Esophagus squamous epithelium (tissue), 5 donors: ENCODE data around the gene PLEKHN1. TPM values are rescaled to one million over a fixed set of nuclear protein-coding genes. Genes with fewer than 3 reads are reported as not detected.
A peak's percentile ranks its signal among the peaks of the same experiment; 100 is the strongest.

Experiments
- DNase-seq: peaks from one replicate; lab custom pipeline; 2025; lab: John Stamatoyannopoulos, UW
- H3K27ac ChIP-seq, 4 donors: fragments of 200-600 bp; sonication (generic); one replicate each; pipeline ENCODE4 v1.5.1; 2016 to 2019; ENCODE audit warnings: mild to moderate bottlenecking in 1 of 4
- H3K27me3 ChIP-seq, 4 donors: fragments of 200-600 bp; sonication (generic); 1 replicate in 3 of 4; 2 replicates in 1 of 4; pipeline versions ENCODE4 v1.5.1 to v1.6.0; 2017 to 2021; ENCODE audit warnings: antibody characterized with exemption in 1 of 4
- H3K36me3 ChIP-seq, 3 donors: fragments of 200-600 bp; sonication (generic); one replicate each; pipeline ENCODE4 v1.5.1; 2016 to 2019
- H3K4me1 ChIP-seq, 3 donors: fragments of 200-600 bp; sonication (generic); one replicate each; pipeline ENCODE4 v1.5.1; 2017 to 2019
- H3K4me3 ChIP-seq, 4 donors: fragments of 200-600 bp; sonication (generic); 1 replicate in 3 of 4; 2 replicates in 1 of 4; pipeline ENCODE4 v1.5.1; 2016 to 2019; ENCODE audit warnings: mild to moderate bottlenecking in 2 of 4, moderate library complexity in 1 of 4
- H3K9me3 ChIP-seq, 3 donors: fragments of 200-600 bp; sonication (generic); one replicate each; pipeline ENCODE4 v1.5.1; 2016 to 2019
- POLR2A ChIP-seq, 4 donors: fragments of 450-650 bp; IDR thresholded peaks; one replicate each; pipeline ENCODE4 v1.6.1; 2017; ENCODE audit warnings: antibody characterized with exemption in 4 of 4, mild to moderate bottlenecking in 4 of 4, moderate library complexity in 3 of 4
- WGBS, 2 donors: methylation state at CpG; one replicate each; pipeline ENCODE4 v1.1.5; 2018; 5-methylcytosine and 5-hydroxymethylcytosine counted together
- intact Hi-C: fragments of 100-400 bp; cut with DNase I; formaldehyde crosslinking; loops from one replicate; pipeline ENCODE4 v1.15.0; 2022
- total RNA-seq, 4 donors: library from RNA; depleted of rRNA; stranded (reverse); fragments of >200 nt; gene quantifications; one replicate each; pipeline ENCODE4 v1.1.0, GENCODE V29; 2016
- TF ChIP-seq, protein P1 (sequence below), 6 experiments: fragments of 450-650 bp in 4 of 6; fragments of 200-600 bp in 2 of 6; sonication (generic) in 2 of 6; IDR thresholded peaks; one replicate each; pipeline ENCODE4 v1.5.1; 2016 to 2019; ENCODE audit warnings: antibody characterized with exemption in 6 of 6, mild to moderate bottlenecking in 4 of 6, moderate library complexity in 4 of 6
- donor health status: DM: yes; HTN: yes; CAD: no.

PLEKHN1 gene
- total RNA-seq, 4 donors from 2014 or later = 16.8 to 39.6 (median 23.4) TPM

DNA sequence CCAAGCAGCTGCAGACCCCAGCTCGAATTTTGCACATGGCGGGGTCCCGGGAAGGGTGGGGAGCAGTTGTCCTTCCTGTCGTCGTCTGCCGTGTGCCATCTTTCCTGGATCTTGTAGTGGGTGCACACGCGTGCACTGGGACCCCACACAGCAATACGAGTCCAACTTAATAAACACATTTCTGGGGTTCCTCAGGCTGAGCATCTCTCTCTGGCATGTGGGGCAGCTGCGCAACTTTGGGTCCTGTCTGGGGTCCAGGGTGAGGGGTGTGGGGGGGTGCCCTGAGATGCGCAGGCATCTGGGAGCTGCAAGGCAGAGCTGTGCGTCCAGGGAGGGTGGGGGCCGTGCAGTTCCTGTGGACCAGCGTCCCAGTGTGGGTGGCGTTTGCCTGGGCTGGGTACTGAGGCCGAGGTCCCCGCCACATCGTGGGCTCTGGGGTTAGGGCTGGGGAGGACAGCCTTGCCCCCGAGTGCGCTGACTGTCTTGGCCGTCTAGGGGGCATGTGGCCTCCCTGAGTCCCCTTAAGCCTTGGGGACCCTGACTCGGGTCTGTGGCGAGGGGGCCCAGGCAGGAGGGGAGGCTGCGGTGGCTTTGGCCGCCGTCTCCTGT, 652 bp upstream of the PLEKHN1 start:
- TF ChIP-seq, protein P1, sequence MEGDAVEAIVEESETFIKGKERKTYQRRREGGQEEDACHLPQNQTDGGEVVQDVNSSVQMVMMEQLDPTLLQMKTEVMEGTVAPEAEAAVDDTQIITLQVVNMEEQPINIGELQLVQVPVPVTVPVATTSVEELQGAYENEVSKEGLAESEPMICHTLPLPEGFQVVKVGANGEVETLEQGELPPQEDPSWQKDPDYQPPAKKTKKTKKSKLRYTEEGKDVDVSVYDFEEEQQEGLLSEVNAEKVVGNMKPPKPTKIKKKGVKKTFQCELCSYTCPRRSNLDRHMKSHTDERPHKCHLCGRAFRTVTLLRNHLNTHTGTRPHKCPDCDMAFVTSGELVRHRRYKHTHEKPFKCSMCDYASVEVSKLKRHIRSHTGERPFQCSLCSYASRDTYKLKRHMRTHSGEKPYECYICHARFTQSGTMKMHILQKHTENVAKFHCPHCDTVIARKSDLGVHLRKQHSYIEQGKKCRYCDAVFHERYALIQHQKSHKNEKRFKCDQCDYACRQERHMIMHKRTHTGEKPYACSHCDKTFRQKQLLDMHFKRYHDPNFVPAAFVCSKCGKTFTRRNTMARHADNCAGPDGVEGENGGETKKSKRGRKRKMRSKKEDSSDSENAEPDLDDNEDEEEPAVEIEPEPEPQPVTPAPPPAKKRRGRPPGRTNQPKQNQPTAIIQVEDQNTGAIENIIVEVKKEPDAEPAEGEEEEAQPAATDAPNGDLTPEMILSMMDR (IDR thresholded peaks at IDR 0.05) = no peak
- TF ChIP-seq POLR2A (IDR thresholded peaks at IDR 0.05) = no peak
- Histone ChIP-seq H3K36me3 (peaks cover 0 to 34% (median 10%) of the 10 kb centered on the region in 3 donors), H3K4me3 (peak overlapping the region; percentile 72 to 83 (median 74)), H3K9me3 (no peaks in the 10 kb centered on the region), H3K27ac (peak overlapping the region; percentile 91 to 99 (median 98)), H3K27me3 (peaks cover 0 to 26% (median under 1%) of the 10 kb centered on the region in 4 donors), H3K4me1 (peaks cover 23 to 80% (median 34%) of the 10 kb centered on the region in 3 donors)
- intact Hi-C loops = no loop called here
- no peak for DNase-seq
- WGBS, 2 donors = 77 to 87% methylated on average over 4 to 16 of the region's 26 CpGs

GRCh38 chr1:966704-967300, 520 bp downstream of the PLEKHN1 start:
- TF ChIP-seq, protein P1 (IDR thresholded peaks at IDR 0.05) = no peak
- TF ChIP-seq POLR2A (IDR thresholded peaks at IDR 0.05) = peak in 3 of 4 donors; percentile 38 to 60 (median 48)
- whole genome bisulfite sequencing, 2 donors = 0% methylated on average over 2 of the region's 60 CpGs; no CpG with 5 or more reads in 1 of the 2 donors
- DNase-seq = no peak
- Histone ChIP-seq H3K36me3 (peaks cover 0 to 31% (median 10%) of the 10 kb centered on the region in 3 donors), H3K4me3 (peak overlapping the region; percentile 72 to 83 (median 74)), H3K4me1 (peaks cover 30 to 81% (median 32%) of the 10 kb centered on the region in 3 donors), H3K27ac (peak overlapping the region; percentile 91 to 99 (median 98)), H3K27me3 (peaks cover 0 to 38% (median 4%) of the 10 kb centered on the region in 4 donors), H3K9me3 (no peaks in the 10 kb centered on the region)
- intact Hi-C loops = no loop called here

GRCh38 chr1:967466-968343, 1.4 kb downstream of the PLEKHN1 start:
- DNase-seq = no peak
- 46 to 48% methylated on average over 4 to 7 of the region's 23 CpGs for WGBS, 2 donors
- Histone ChIP-seq H3K4me3 (peak overlapping the region; percentile 72 to 83 (median 74)), H3K9me3 (no peaks in the 10 kb centered on the region), H3K27me3 (peaks cover 0 to 47% (median 4%) of the 10 kb centered on the region in 4 donors), H3K36me3 (peaks cover 0 to 31% (median 4%) of the 10 kb centered on the region in 3 donors), H3K27ac (peak overlapping the region; percentile 91 to 99 (median 98)), H3K4me1 (peaks cover 32 to 81% (median 32%) of the 10 kb centered on the region in 3 donors)
- intact Hi-C loops = no loop called here
- TF ChIP-seq, protein P1 (IDR thresholded peaks at IDR 0.05) = no peak
- peak in 1 of 4 donors; percentile 12 for TF ChIP-seq POLR2A (IDR thresholded peaks at IDR 0.05)

GRCh38 chr1:969260-969855, 3.1 kb downstream of the PLEKHN1 start:
- Histone ChIP-seq H3K27me3 (peaks cover 0 to 63% (median 5%) of the 10 kb centered on the region in 4 donors), H3K27ac (no peak overlapping the region), H3K36me3 (peaks cover 0 to 33% (median 0%) of the 10 kb centered on the region in 3 donors), H3K4me1 (peaks cover 32 to 69% (median 32%) of the 10 kb centered on the region in 3 donors), H3K4me3 (no peak overlapping the region), H3K9me3 (no peaks in the 10 kb centered on the region)
- 78 to 84% methylated on average over 15 of the region's 15 CpGs for WGBS, 2 donors
- intact Hi-C loops = no loop called here
- TF ChIP-seq, protein P1 (IDR thresholded peaks at IDR 0.05) = no peak
- no peak for TF ChIP-seq POLR2A (IDR thresholded peaks at IDR 0.05)
- no peak for DNase-seq
